Effector memory CD8-positive, alpha-beta T cell (primary cell): ENCODE measurements around the gene CDK8.

Experiments
- ATAC-seq: fragments of 150-1000 bp; cut with Tn5 transposase; replicated peaks from 2 replicates; pipeline ENCODE4 v1.10.0; 2021; ENCODE audit warnings: mild to moderate bottlenecking, moderate library complexity
- DNase-seq, 3 experiments: peaks; one replicate each; pipeline ENCODE4 v3.0.0; 2021
- H3K27ac Mint-ChIP-seq, 2 donors: one replicate each; pipeline ENCODE4 v1.8.0; 2022; ENCODE audit warnings: mild to moderate bottlenecking in 2 of 2, mixed read lengths in 2 of 2, moderate library complexity in 2 of 2
- H3K27me3 Mint-ChIP-seq, 2 donors: one replicate each; pipeline ENCODE4 v1.8.0; 2022; ENCODE audit warnings: mixed read lengths in 2 of 2
- H3K36me3 Mint-ChIP-seq: one replicate; pipeline ENCODE4 v1.8.0; 2022; ENCODE audit warnings: mild to moderate bottlenecking, moderate library complexity, mixed read lengths; ENCODE audit not compliant: insufficient read depth
- H3K4me1 Mint-ChIP-seq, 2 donors: one replicate each; pipeline ENCODE4 v1.8.0; 2022; ENCODE audit warnings: low read depth in 2 of 2, mixed read lengths in 2 of 2
- H3K4me3 Mint-ChIP-seq, 2 donors: one replicate each; pipeline ENCODE4 v1.8.0; 2022; ENCODE audit warnings: mild to moderate bottlenecking in 2 of 2, mixed read lengths in 2 of 2, moderate library complexity in 2 of 2
- H3K9me3 Mint-ChIP-seq, 2 donors: one replicate each; pipeline ENCODE4 v1.8.0; 2022; ENCODE audit warnings: mixed read lengths in 2 of 2

Gene CDK8

DNA sequence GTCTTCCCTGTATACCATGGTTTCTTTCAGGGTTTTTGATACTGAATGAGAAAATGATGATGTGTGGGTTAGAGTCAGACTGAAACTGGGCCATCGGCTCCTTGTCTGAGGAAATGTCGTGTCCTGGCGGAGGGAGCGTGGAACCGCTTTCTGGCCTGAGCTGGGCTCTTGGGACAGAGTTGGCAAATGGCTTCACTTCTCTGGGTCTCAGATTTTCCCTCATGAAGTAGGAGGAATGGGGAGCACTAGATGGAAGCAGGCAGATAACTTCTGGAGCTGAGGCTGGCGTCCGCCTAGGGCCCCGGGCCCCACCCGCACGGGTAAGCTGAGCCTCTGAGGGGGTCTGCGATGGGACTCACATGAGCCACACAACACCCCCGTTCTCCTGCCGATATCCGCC is 170.3 kb downstream of the CDK8 start:
- Mint-ChIP-seq H3K4me1 (no peaks in the 10 kb centered on the region), H3K4me3 (no peak overlapping the region), H3K27ac (no peak overlapping the region), H3K9me3 (no peaks in the 10 kb centered on the region), H3K36me3 (no peaks in the 10 kb centered on the region), H3K27me3 (peaks cover 13 to 38% of the 10 kb centered on the region in 2 donors)
- DNase-seq (no peak), ATAC-seq (no peak)

DNA sequence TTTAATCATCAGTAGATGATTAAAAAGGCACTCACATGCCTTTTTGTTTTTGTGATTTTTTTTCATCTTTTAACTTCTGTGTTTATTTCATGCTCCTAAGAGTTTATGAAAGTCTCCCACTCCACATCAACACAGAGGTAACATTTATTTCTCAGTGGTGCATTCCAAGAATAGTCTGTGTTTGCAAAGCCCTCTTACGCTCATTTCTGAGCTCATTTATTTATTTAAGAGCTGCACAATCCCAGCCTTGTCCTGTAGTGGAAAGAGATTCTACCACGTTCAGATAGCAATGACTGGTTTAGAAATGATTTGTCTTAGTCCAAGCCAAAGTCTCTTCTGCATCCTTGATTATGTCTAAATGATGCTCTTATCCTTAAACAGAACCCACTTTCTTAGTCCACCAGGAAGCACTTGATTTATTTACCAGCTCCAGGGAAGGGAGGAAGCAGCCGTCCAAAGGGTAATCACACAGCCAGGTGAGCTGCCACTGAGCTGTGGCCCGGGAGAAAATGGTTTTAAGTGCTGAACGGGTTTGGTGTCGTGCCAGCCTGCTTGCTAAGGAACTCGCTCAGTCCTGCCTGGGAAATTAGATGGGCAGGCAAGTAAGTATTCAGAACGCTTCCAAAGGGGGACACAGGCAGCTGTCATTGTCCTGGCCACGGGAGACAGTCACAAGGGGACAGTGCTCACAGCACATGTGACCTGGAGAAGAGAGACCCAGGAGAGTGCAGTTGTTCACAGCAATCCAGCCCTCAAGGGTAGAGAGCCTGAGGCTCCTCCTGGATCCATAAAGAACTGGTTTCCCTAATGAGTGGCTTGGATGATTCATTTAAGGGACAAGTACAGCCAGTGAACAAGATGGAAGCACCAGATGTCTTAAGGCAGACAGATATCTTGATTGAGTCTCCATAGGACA is 171.8 kb downstream of the CDK8 start:
- ATAC-seq (no peak), DNase-seq (no peak)
- H3K9me3 Mint-ChIP-seq = no peaks in the 10 kb centered on the region
- no peak overlapping the region for H3K27ac Mint-ChIP-seq
- H3K4me1 Mint-ChIP-seq = no peaks in the 10 kb centered on the region
- no peaks in the 10 kb centered on the region for H3K36me3 Mint-ChIP-seq
- H3K27me3 Mint-ChIP-seq = peaks cover 13 to 38% of the 10 kb centered on the region in 2 donors
- no peak overlapping the region for H3K4me3 Mint-ChIP-seq

DNA sequence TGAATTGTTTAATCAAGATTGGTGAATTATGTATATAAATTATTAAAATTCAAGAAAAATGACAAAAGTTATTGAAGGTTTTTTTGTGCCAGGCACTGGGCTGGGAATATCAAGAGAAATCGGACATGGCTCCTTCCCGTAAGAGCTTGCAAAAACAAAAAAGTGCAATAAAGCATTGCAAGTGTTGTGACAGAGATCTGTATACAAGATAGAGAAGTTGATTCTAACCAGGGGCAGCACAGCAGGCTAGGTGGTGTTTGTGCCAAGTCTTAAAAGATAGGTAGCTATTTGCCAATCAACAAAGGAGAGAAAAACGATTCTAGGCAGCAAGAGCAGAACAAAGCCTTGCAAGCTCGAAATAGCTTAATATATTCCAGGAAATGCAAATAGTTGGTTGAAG is 179.8 kb downstream of the CDK8 start:
- ATAC-seq (no peak), DNase-seq (no peak)
- no peak overlapping the region for H3K4me3 Mint-ChIP-seq
- peaks cover 3 to 8% of the 10 kb centered on the region in 2 donors for H3K9me3 Mint-ChIP-seq
- H3K27me3 Mint-ChIP-seq = peaks cover 0 to 13% of the 10 kb centered on the region in 2 donors
- no peak overlapping the region for H3K27ac Mint-ChIP-seq
- H3K36me3 Mint-ChIP-seq = no peaks in the 10 kb centered on the region
- no peaks in the 10 kb centered on the region for H3K4me1 Mint-ChIP-seq

DNA sequence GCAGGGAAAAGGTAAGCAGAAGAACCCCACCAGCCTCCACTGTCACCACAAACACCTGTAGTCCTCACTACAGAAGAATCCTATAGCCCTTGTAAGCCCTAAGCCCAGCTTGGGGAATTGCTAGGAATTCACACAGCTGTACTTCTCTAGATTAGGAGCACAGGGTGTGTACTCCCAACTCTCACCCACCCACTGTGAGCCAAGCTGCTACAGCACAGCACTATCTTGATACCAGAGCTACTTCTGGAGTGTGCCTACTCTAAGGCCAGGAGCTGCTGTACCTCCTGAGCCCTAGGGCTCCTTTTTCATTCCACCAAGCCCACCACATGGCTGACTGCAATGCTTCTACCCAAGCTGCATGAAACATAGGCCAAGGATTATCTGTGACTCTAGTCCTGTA is 181.2 kb downstream of the CDK8 start:
- Mint-ChIP-seq H3K27ac (no peak overlapping the region), H3K4me3 (no peak overlapping the region), H3K27me3 (peaks cover 0 to 13% of the 10 kb centered on the region in 2 donors), H3K4me1 (no peaks in the 10 kb centered on the region), H3K9me3 (peaks cover 3 to 8% of the 10 kb centered on the region in 2 donors), H3K36me3 (no peaks in the 10 kb centered on the region)
- DNase-seq (no peak), ATAC-seq (no peak)

DNA sequence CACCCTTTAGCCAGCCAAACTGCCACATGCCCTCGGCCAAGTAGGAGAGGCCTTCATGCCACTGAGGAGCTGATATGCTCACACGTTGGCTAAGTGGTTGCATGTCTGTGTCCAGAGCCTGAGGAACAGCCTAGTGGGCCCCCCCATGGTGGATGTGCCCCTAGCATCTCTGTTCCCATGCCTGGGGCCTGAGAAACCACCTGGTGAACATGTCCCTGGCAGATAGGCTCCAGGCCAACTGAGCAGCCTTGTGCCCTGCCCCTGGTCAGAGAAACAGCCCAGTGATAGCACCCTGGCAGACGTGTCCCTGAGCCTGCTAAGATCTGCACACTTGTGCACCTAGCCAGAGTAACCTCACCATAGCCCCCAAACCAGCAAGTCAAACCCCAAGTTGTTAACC is 181.7 kb downstream of the CDK8 start:
- peaks cover 3 to 8% of the 10 kb centered on the region in 2 donors for H3K9me3 Mint-ChIP-seq
- no peaks in the 10 kb centered on the region for H3K4me1 Mint-ChIP-seq
- no peaks in the 10 kb centered on the region for H3K36me3 Mint-ChIP-seq
- H3K4me3 Mint-ChIP-seq = no peak overlapping the region
- H3K27ac Mint-ChIP-seq = no peak overlapping the region
- H3K27me3 Mint-ChIP-seq = peaks cover 0 to 13% of the 10 kb centered on the region in 2 donors
- ATAC-seq (no peak), DNase-seq (no peak)

DNA sequence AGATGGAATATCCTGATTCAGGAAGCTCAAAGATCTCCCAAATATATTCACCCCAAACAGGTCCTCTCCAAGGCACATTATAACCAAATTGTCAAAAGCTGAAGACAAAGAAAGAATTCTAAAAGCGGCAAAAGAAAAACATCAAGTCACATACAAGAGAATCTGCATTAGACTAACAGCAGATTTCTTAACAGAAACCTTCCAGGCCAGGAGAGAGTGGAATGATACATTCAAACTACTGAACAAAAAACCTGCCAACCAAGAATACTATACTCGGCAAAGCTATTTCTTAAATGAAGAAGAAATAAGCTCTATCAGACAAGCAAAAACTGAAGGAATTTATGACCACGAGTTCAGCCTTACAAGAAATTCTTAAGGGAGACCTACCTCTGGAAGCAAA is 183.0 kb downstream of the CDK8 start:
- no peak overlapping the region for H3K4me3 Mint-ChIP-seq
- peaks cover 3 to 8% of the 10 kb centered on the region in 2 donors for H3K9me3 Mint-ChIP-seq
- DNase-seq (no peak), ATAC-seq (no peak)
- H3K36me3 Mint-ChIP-seq = no peaks in the 10 kb centered on the region
- H3K4me1 Mint-ChIP-seq = no peaks in the 10 kb centered on the region
- peaks cover 0 to 7% of the 10 kb centered on the region in 2 donors for H3K27me3 Mint-ChIP-seq
- no peak overlapping the region for H3K27ac Mint-ChIP-seq

DNA sequence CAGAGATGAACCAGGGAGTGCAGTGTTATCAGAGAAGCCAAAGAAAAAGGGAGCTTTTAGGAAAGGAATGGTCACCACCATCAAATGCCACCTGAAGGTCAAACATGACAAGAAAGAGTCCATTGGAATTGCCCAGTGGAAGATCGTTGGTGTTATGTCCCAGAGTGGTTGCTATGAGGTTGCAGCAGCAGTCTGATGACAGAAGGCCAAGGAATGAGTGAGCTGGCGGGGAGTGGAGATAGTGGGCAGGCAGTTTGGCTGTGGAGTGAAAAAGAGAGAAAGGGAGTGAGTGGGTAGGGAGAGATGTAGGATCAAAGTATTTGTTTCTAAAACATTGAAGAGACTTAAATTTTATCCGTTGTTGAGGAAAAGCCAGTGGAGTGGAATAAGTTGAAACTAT is 186.2 kb downstream of the CDK8 start:
- H3K9me3 Mint-ChIP-seq = peaks cover 0 to 3% of the 10 kb centered on the region in 2 donors
- peaks cover 0 to 9% of the 10 kb centered on the region in 2 donors for H3K27me3 Mint-ChIP-seq
- no peaks in the 10 kb centered on the region for H3K36me3 Mint-ChIP-seq
- H3K27ac Mint-ChIP-seq = no peak overlapping the region
- no peaks in the 10 kb centered on the region for H3K4me1 Mint-ChIP-seq
- no peak for DNase-seq
- no peak overlapping the region for H3K4me3 Mint-ChIP-seq
- no peak for ATAC-seq

DNA sequence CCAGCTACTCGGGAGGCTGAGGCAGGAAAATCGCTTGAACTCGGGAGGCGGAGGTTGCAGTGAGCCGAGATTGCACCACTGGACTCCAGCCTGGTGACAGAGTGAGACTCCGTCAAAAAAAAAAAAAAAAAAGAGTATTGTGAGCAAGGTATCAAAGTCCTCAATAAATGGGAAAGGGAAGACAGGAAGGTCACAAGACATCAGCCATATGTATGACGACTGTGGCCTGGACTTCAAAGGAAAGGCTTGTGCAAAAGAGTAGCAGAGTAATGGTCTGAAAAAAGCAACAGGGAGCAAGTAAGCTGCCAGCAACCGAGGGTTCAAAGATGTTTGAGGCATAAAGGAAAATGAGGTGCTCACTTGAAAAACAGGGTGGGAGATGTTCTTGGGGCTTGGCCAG is 187.5 kb downstream of the CDK8 start:
- H3K4me1 Mint-ChIP-seq = no peaks in the 10 kb centered on the region
- H3K4me3 Mint-ChIP-seq = no peak overlapping the region
- no peak for DNase-seq
- no peak overlapping the region for H3K27ac Mint-ChIP-seq
- no peak for ATAC-seq
- peaks cover 0 to 20% of the 10 kb centered on the region in 2 donors for H3K27me3 Mint-ChIP-seq
- H3K36me3 Mint-ChIP-seq = no peaks in the 10 kb centered on the region
- H3K9me3 Mint-ChIP-seq = no peaks in the 10 kb centered on the region

DNA sequence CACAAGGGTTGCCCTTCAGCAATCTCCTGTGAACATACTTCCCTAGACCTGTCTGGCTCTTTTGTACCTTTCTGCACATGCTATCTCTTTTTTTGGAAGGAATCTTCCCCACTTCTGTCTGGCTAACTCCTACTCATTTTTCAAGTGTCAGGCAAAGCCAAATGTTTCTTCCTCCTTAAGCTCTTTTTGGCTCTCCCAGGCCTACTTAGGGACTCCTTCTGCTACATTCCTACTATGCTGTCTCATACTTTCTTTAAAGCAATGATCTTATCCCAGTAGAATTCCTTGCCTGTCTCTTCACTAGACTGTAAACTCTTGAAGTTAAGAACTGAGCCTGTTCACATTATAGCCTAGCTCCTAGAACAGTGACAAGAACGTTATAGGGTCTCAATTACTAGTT is 188.6 kb downstream of the CDK8 start:
- DNase-seq (no peak), ATAC-seq (no peak)
- Mint-ChIP-seq H3K9me3 (no peaks in the 10 kb centered on the region), H3K27me3 (peaks cover 8 to 31% of the 10 kb centered on the region in 2 donors), H3K27ac (no peak overlapping the region), H3K36me3 (no peaks in the 10 kb centered on the region), H3K4me1 (no peaks in the 10 kb centered on the region), H3K4me3 (no peak overlapping the region)

DNA sequence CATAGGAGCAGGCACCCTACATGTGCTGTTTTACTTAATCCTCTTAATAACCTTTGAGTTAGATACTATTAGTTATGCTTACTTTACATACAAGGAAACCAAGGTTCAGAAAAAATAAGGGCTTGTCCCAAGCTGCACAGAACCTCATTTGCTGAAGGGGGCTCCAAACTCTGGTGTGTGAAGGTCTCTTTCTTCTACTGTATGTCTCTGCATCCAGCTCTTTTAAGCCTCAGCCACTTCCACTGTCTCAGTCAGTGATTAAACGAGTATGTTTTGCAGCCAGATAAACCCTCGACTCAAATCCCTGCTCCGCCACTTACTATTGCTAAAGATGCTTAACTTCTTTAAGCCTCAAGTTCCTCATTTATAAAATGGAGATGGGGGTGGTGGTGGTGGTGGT is 191.2 kb downstream of the CDK8 start:
- Mint-ChIP-seq H3K9me3 (peaks cover 0 to 2% of the 10 kb centered on the region in 2 donors), H3K27me3 (peaks cover 29 to 57% of the 10 kb centered on the region in 2 donors), H3K4me3 (no peak overlapping the region), H3K27ac (no peak overlapping the region), H3K36me3 (no peaks in the 10 kb centered on the region), H3K4me1 (no peaks in the 10 kb centered on the region)
- no peak for DNase-seq
- no peak for ATAC-seq

DNA sequence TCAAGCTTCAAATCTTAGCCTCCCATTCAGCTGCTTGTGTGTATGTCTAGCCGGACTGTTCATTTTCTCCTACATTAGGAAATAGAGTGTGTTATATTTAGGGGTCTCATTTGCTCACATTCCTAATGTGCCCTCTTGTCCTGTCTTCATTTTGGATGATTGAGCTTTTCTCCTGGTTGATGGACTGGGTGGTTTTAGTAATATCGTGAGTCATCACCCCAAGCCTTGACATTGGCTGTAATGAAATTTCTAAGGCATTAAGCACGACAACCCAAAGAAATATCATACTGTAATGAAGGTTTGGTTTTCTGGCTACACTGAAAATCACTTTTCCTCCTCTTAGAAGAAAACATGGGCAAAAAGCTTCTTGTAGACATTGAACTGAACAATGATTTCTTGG is 192.8 kb downstream of the CDK8 start:
- no peak overlapping the region for H3K27ac Mint-ChIP-seq
- no peak for ATAC-seq
- H3K36me3 Mint-ChIP-seq = no peaks in the 10 kb centered on the region
- peaks cover 42 to 73% of the 10 kb centered on the region in 2 donors for H3K27me3 Mint-ChIP-seq
- H3K4me3 Mint-ChIP-seq = no peak overlapping the region
- H3K9me3 Mint-ChIP-seq = peaks cover 0 to 2% of the 10 kb centered on the region in 2 donors
- no peaks in the 10 kb centered on the region for H3K4me1 Mint-ChIP-seq
- no peak for DNase-seq

DNA sequence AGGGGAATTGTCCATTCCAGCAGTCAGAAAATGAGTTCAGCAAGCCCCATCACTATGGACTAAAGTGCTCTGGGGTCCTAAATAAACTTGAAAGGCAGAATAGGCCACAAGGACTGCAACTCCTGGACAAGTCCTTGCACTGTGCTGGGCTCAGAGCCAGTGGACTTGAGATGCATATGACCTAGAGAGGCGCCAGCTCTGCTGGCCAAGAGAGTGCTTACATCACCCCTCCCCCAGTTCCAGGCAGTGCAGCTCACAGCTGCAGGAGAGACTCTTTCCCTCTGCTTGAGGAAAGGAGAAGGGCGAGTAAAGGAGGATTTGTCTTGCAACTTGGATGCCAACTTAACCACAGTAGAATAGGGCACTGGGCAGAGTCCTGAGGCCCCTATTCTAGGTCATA is 194.1 kb downstream of the CDK8 start:
- DNase-seq (no peak), ATAC-seq (no peak)
- H3K27me3 Mint-ChIP-seq = peaks cover 50 to 85% of the 10 kb centered on the region in 2 donors
- H3K36me3 Mint-ChIP-seq = no peaks in the 10 kb centered on the region
- H3K4me1 Mint-ChIP-seq = no peaks in the 10 kb centered on the region
- no peak overlapping the region for H3K27ac Mint-ChIP-seq
- peaks cover 0 to 2% of the 10 kb centered on the region in 2 donors for H3K9me3 Mint-ChIP-seq
- H3K4me3 Mint-ChIP-seq = no peak overlapping the region

DNA sequence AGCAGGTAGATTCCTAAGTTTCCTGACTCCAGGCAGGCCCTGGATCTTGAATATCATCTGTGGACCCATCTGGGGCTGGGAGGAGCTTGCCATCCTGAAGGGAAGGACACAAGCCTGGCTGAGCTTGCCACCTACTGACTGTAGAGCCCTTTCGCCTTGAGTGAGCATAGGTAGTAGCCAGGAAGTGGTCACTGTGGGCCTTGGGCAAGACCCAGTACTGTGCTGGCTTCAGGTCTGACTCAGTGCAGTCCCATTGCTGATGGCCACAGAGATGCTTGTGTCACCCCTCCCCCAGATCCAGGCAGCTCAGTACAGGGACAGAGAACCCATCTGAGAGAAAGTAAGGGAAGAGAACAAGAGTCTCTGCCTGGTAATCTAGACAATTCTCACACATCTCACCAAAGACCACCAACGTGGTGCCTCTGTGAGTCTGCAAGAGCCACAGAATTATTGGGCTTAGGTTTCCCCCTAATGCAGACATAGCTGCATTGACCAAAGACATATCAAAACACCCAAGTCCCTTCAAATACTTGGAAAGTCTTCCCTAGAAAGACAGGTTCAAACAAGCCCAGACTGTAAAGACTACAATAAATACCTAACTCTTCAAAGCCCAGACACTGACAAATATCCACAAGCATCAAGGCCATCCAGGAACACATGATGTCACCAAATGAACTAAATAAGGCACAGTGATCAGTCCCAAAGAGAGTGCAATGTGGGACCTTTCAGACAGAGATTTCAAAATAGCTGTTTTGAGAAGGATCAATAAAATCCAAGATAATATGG is 195.3 kb downstream of the CDK8 start:
- Mint-ChIP-seq H3K27ac (no peak overlapping the region), H3K4me3 (no peak overlapping the region), H3K36me3 (no peaks in the 10 kb centered on the region), H3K27me3 (peaks cover 50 to 77% of the 10 kb centered on the region in 2 donors), H3K9me3 (peaks cover 0 to 2% of the 10 kb centered on the region in 2 donors), H3K4me1 (no peaks in the 10 kb centered on the region)
- DNase-seq (no peak), ATAC-seq (no peak)
